AG04450 (cell line): ENCODE results near the gene GGNBP2. TPM values are rescaled to one million over a fixed set of nuclear protein-coding genes. Genes with fewer than 3 reads are reported as not detected.

Experiments
- CTCF ChIA-PET: fragments of 300-600, 350-600 bp; formaldehyde crosslinking; extraction: SDS; loops from one replicate; lab custom pipeline; 2022; ENCODE audit warnings: antibody characterized with exemption, inconsistent platforms; lab: Charles Lee
- POLR2A ChIA-PET: fragments of 350-600 bp; formaldehyde crosslinking; extraction: SDS; loops from one replicate; lab custom pipeline; 2021; ENCODE audit warnings: antibody characterized with exemption, inconsistent platforms; lab: Yijun Ruan, JAX
- DNase-seq: peaks from one replicate; pipeline ENCODE4 v3.0.0-alpha.2; 2011; ENCODE audit warnings: low read depth, low spot score
- H3K27ac ChIP-seq: one replicate; pipeline ENCODE4 v1.5.1; 2012; ENCODE audit warnings: low read depth, low read length, control low read depth
- H3K27me3 ChIP-seq: one replicate; pipeline ENCODE4 v1.6.0; 2012; ENCODE audit warnings: low read length; ENCODE audit not compliant: control insufficient read depth, insufficient read depth
- H3K4me3 ChIP-seq: 2 replicates; pipeline ENCODE4 v1.5.1; 2011; ENCODE audit warnings: mild to moderate bottlenecking, low read depth, low read length, control low read depth
- H3K9me3 ChIP-seq: 2 replicates; pipeline ENCODE4 v1.5.1; 2012; ENCODE audit warnings: low read length; ENCODE audit not compliant: control insufficient read depth, insufficient read depth
- polyA plus RNA-seq: library from polyadenylated mRNA; depleted of rRNA; stranded (reverse); fragments of >200 nt; gene quantifications from 2 replicates; pipeline ENCODE4 v1.2.3, GENCODE V29; 2011
- TF ChIP-seq, protein P1 (sequence below): IDR thresholded peaks from 2 replicates; pipeline ENCODE4 v1.5.1; 2011; ENCODE audit warnings: low read depth, low read length, control low read depth, inconsistent platforms

GGNBP2 gene
- polyA plus RNA-seq, 1 experiment, result 87.6 TPM

DNA sequence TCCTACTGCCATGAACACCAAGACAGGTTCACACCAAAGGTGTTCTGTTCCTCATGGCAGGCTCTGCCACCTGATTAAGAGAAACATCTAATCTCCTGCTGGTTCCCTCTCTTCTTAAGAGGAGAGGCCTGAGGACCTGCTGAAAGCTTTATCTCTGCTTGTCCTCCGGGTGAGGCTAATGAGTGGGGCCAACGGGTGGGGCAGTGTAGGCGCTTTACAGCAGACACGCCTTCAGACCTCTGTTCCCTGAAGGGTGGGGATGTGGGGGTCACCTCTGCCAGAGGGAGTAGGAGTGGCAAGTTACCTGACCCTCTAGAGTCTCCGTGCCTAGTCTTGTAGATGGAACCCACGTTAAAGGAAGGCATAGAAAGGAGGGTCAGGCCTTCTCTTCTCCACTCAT lies 52.5 kb downstream of the GGNBP2 start:
- CTCF ChIA-PET, result no interaction called here

DNA sequence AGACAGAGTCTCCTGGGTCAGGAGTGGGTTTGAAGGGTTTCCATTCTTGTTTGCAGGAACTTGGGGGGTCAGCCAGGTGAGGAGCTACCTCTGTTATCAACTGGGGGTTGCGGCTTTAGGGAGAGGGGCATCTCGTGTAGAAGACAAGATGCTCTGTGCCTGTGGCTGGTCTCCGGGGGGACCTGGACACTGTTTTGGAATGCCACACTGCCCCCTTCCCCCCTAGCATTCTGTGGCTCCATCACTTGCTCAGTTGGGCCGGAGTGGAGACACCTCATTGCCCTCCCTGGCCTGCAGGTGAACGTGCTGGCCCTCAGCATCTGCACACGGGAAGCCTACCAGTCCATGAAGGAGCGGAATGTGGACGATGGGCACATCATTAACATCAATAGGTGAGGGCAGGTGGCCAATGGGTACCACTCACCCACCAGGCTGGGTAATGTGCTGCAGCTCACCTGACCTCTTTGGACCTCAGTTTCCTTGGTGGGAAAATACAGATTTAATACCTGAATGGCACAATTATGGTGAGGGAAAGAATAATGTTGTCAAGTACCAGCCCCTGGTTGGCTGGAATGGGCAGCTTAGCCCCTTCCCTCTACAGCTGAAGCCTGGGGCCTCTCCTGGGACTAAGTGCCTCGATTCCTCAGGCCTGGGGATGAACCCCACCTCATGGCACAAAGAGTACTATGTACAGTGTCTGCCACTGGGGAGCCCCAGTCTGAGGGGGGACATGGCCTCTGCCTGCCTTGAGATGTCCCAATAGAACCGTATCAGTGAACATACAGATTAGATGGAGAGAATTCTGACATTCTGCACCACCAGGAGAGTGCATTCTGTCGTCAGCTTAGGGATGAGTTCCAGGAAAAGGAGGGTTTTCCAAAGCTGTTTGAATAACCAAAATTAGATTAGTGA lies 53.4 kb downstream of the GGNBP2 start:
- Histone ChIP-seq H3K27me3 (no peaks in the 10 kb centered on the region), H3K4me3 (no peak overlapping the region), H3K27ac (no peak overlapping the region), H3K9me3 (no peaks in the 10 kb centered on the region; the same call in 1 of the 2 replicates)
- DNase-seq, result no peak
- ChIA-PET POLR2A (no interaction called here), CTCF (interaction anchor here (1.2 kb wide), 1 partner anchor 449 kb away, joined by 10 read pairs; no protein-coding TSS in a partner anchor)
- TF ChIP-seq, protein P1, sequence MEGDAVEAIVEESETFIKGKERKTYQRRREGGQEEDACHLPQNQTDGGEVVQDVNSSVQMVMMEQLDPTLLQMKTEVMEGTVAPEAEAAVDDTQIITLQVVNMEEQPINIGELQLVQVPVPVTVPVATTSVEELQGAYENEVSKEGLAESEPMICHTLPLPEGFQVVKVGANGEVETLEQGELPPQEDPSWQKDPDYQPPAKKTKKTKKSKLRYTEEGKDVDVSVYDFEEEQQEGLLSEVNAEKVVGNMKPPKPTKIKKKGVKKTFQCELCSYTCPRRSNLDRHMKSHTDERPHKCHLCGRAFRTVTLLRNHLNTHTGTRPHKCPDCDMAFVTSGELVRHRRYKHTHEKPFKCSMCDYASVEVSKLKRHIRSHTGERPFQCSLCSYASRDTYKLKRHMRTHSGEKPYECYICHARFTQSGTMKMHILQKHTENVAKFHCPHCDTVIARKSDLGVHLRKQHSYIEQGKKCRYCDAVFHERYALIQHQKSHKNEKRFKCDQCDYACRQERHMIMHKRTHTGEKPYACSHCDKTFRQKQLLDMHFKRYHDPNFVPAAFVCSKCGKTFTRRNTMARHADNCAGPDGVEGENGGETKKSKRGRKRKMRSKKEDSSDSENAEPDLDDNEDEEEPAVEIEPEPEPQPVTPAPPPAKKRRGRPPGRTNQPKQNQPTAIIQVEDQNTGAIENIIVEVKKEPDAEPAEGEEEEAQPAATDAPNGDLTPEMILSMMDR, result no peak

More for the DNA sequence above, 52.5 kb downstream of the GGNBP2 start:
- TF ChIP-seq, protein P1, result no peak
- Histone ChIP-seq H3K4me3 (no peak overlapping the region), H3K9me3 (no peaks in the 10 kb centered on the region; the same call in 1 of the 2 replicates), H3K27me3 (no peaks in the 10 kb centered on the region), H3K27ac (no peak overlapping the region)
- POLR2A ChIA-PET, result no interaction called here
- DNase-seq, result no peak

- Histone ChIP-seq H3K9me3 (no peaks in the 10 kb centered on the region; the same call in 1 of the 2 replicates), H3K27ac (no peak overlapping the region), H3K4me3 (no peak overlapping the region), H3K27me3 (no peaks in the 10 kb centered on the region)
- TF ChIP-seq, protein P1, result no peak
- no peak for DNase-seq
- ChIA-PET CTCF (interaction anchor here (1.2 kb wide), 1 partner anchor 448 kb away, joined by 10 read pairs; no protein-coding TSS in a partner anchor), POLR2A (no interaction called here)
These were observed 54.3 kb downstream of the GGNBP2 start for GRCh38 chr17:36598951-36599401.

DNA sequence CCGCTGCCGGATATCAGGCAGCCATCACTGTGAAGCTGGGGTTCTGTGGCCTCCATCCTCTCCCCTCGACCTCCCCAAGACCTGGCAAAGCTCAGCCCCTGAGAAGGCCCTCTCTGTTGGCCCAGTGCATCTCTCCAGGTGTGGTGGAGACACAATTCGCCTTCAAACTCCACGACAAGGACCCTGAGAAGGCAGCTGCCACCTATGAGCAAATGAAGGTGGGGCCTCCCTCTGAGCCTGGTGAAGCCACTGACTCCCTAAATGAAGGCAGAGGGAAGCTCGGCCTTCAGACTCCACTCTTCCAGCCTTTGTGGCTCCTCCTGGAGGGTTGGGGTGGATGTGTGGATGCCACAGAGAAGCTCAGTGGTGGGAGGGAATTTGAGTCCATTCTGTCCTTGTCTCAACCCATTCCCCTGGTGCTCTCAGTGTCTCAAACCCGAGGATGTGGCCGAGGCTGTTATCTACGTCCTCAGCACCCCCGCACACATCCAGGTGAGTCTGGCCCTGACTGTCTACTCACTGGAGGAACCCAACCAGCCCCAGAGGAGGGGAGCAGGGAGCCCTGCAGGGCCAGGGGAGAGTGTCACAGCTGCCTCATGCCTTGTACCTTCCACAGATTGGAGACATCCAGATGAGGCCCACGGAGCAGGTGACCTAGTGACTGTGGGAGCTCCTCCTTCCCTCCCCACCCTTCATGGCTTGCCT lies 55.0 kb downstream of the GGNBP2 start:
- no peaks in the 10 kb centered on the region for H3K27me3 ChIP-seq
- H3K4me3 ChIP-seq, result no peak overlapping the region
- CTCF ChIA-PET, result interaction anchor here (1.2 kb wide), 1 partner anchor 448 kb away, joined by 10 read pairs; no protein-coding TSS in a partner anchor
- DNase-seq, result no peak
- no peaks in the 10 kb centered on the region; the same call in 1 of the 2 replicates for H3K9me3 ChIP-seq
- TF ChIP-seq, protein P1, result no peak
- no peak overlapping the region for H3K27ac ChIP-seq
- POLR2A ChIA-PET, result interaction anchor here (0.5 to 1.0 kb wide), 2 partner anchors 64 to 725 kb away, joined by 3 read pairs; no protein-coding TSS in a partner anchor
